ENCODE data around the gene ADAMTSL4. TPM values are rescaled to one million over a fixed set of nuclear protein-coding genes. Genes with fewer than 3 reads are reported as not detected.
"Not testable (repeated sequence)": the region's sequence is repeated elsewhere in the genome, so short reads cannot be mapped to it uniquely, and the experiment has no call there.

The ADAMTSL4 gene
- total RNA-seq, 1 donor from 2014 or later: 0.44 TPM

GRCh38 chr1:150603711-150604110 is 54.5 kb downstream of the ADAMTSL4 start:
- Mint-ChIP-seq H3K4me1 (peaks cover 14% of the 10 kb centered on the region), H3K9me3 (no peaks in the 10 kb centered on the region), H3K27ac (ENCODE audit: unreplicated experiment) (peak overlapping the region; percentile 16), H3K4me3 (no peak overlapping the region), H3K36me3 (ENCODE audit: low read depth) (peaks cover 2% of the 10 kb centered on the region), H3K27me3 (ENCODE audit: low read depth) (no peaks in the 10 kb centered on the region)
- no peak for DNase-seq (ENCODE audit: low read depth, low spot score)
- no peak for TF ChIP-seq CTCF (conservative IDR thresholded peaks at IDR 0.05)

- peak overlapping the region; percentile 87 for H3K27ac Mint-ChIP-seq (ENCODE audit: unreplicated experiment)
- H3K27me3 Mint-ChIP-seq (ENCODE audit: low read depth): no peaks in the 10 kb centered on the region
- no peak for DNase-seq (ENCODE audit: low read depth, low spot score)
- no peak overlapping the region for H3K4me3 Mint-ChIP-seq
- no peaks in the 10 kb centered on the region for H3K9me3 Mint-ChIP-seq
- H3K4me1 Mint-ChIP-seq: peaks cover 14% of the 10 kb centered on the region
- peaks cover 2% of the 10 kb centered on the region for H3K36me3 Mint-ChIP-seq (ENCODE audit: low read depth)
- no peak for TF ChIP-seq CTCF (conservative IDR thresholded peaks at IDR 0.05)
Observed at GRCh38 chr1:150604226-150604588, 55.0 kb downstream of the ADAMTSL4 start.

GRCh38 chr1:150605451-150605731 is 56.2 kb downstream of the ADAMTSL4 start:
- H3K36me3 Mint-ChIP-seq (ENCODE audit: low read depth); H3K27ac Mint-ChIP-seq (ENCODE audit: unreplicated experiment); H3K27me3 Mint-ChIP-seq (ENCODE audit: low read depth); H3K4me3 Mint-ChIP-seq; H3K9me3 Mint-ChIP-seq; DNase-seq (ENCODE audit: low read depth, low spot score): not testable (repeated sequence)
- H3K4me1 Mint-ChIP-seq: peaks cover 20% of the 10 kb centered on the region

GRCh38 chr1:150606463-150607142 is 57.4 kb downstream of the ADAMTSL4 start:
- H3K27me3 Mint-ChIP-seq (ENCODE audit: low read depth): no peaks in the 10 kb centered on the region
- no peak overlapping the region for H3K4me3 Mint-ChIP-seq
- no peak for DNase-seq (ENCODE audit: low read depth, low spot score)
- no peak for TF ChIP-seq CTCF (conservative IDR thresholded peaks at IDR 0.05)
- H3K36me3 Mint-ChIP-seq (ENCODE audit: low read depth): peaks cover 2% of the 10 kb centered on the region
- H3K9me3 Mint-ChIP-seq: no peaks in the 10 kb centered on the region
- no peak overlapping the region for H3K27ac Mint-ChIP-seq (ENCODE audit: unreplicated experiment)
- H3K4me1 Mint-ChIP-seq: peaks cover 26% of the 10 kb centered on the region

- H3K27me3 Mint-ChIP-seq (ENCODE audit: low read depth): no peaks in the 10 kb centered on the region
- H3K9me3 Mint-ChIP-seq: no peaks in the 10 kb centered on the region
- TF ChIP-seq CTCF (conservative IDR thresholded peaks at IDR 0.05): no peak
- peak overlapping the region; percentile 70 for H3K27ac Mint-ChIP-seq (ENCODE audit: unreplicated experiment)
- peaks cover 24% of the 10 kb centered on the region for H3K4me1 Mint-ChIP-seq
- no peak for DNase-seq (ENCODE audit: low read depth, low spot score)
- H3K4me3 Mint-ChIP-seq: no peak overlapping the region
- peaks cover 4% of the 10 kb centered on the region for H3K36me3 Mint-ChIP-seq (ENCODE audit: low read depth)
Observed at GRCh38 chr1:150609732-150610131, 60.5 kb downstream of the ADAMTSL4 start.

Small RNA genes within 50 kb of the gene (microRNA-seq; reads per million reads assigned to microRNA genes)
- gene MIR4257: not detected

Other genes with a start within 250 kb of the ADAMTSL4 start
- 85.9 and 86.6 TPM in 2 replicates for gene PRPF3, start 227.9 kb upstream of the ADAMTSL4 start, total RNA-seq
- 40.8 and 43.6 TPM in 2 replicates for gene RPRD2, start 185.3 kb upstream of the ADAMTSL4 start, total RNA-seq
- 30.0 and 31.1 TPM in 2 replicates for gene TARS2, start 62.0 kb upstream of the ADAMTSL4 start, total RNA-seq
- gene ECM1, start 41.3 kb upstream of the ADAMTSL4 start, total RNA-seq: 5.3 and 5.5 TPM in 2 replicates
- gene FALEC, start 33.7 kb upstream of the ADAMTSL4 start, total RNA-seq: 1.2 and 1.3 TPM in 2 replicates
- gene MCL1, start 30.2 kb downstream of the ADAMTSL4 start, total RNA-seq: 179 and 186 TPM in 2 replicates
- 177 TPM in 2 replicates for gene ENSA, start 80.2 kb downstream of the ADAMTSL4 start, total RNA-seq
- 17.3 and 19.3 TPM in 2 replicates for gene GOLPH3L, start 147.7 kb downstream of the ADAMTSL4 start, total RNA-seq
- not detected in 2 replicates for gene HORMAD1, start 171.5 kb downstream of the ADAMTSL4 start, total RNA-seq
- gene CTSS, start 216.4 kb downstream of the ADAMTSL4 start, total RNA-seq: 0.16 and 0.41 TPM in 2 replicates